GM12874 (cell line): ENCODE measurements around the gene VASH2.

Experiments used
- TF ChIP-seq, protein P1 (sequence below): IDR thresholded peaks from 2 replicates; pipeline ENCODE4 v1.5.1; 2011; ENCODE audit warnings: low read depth, mild to moderate bottlenecking, control low read depth, low read length, moderate library complexity; ENCODE audit not compliant: insufficient read depth

The VASH2 gene

DNA sequence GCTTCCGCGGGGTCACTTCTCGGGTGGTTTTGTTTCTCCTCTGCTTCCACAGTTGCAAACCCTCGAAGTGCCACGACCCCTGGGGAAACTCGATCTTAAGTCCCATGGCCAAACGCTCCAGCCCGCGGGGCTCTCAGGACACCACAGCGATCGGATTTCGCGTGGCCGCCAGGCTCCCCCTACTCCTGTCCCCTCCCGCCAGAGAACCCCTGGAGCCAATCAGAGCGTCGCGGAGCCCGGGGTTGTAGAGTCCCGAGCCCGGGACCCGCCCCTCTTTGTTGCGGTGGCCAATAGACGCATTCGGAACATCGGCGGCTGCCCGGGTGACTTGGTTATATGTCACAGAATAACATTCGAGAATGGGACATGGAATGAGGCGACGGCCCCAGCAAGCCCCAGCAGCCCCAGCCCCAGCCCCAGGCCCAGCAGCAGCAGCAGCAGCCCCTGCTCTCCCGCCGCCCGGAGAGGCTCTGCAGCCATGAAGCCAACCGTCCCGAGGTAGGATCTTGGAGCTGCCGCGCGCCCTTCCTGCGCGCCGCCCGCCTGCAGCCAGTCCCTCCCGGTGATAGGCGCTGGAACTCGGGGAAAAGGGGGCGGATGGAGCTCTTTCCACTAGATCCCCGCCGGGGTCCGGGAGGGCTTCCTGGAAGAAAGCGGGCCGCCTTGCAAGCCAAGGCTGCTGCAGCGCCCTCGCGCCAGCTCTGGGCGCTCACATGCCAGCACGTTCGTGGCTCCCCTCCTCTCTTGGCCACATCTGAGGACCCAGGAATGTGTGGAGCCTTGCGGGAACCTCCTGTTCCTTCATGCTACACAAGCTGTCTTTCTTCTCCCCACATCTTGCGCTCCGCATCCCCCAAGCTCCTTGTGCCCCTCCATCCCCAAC is at the start of gene VASH2:
VASH2 (plus strand) TSS at position 299 of the 883 bp plus-strand sequence. CDS start 1,002 bp downstream, outside the sequence.
- TF ChIP-seq, protein P1, sequence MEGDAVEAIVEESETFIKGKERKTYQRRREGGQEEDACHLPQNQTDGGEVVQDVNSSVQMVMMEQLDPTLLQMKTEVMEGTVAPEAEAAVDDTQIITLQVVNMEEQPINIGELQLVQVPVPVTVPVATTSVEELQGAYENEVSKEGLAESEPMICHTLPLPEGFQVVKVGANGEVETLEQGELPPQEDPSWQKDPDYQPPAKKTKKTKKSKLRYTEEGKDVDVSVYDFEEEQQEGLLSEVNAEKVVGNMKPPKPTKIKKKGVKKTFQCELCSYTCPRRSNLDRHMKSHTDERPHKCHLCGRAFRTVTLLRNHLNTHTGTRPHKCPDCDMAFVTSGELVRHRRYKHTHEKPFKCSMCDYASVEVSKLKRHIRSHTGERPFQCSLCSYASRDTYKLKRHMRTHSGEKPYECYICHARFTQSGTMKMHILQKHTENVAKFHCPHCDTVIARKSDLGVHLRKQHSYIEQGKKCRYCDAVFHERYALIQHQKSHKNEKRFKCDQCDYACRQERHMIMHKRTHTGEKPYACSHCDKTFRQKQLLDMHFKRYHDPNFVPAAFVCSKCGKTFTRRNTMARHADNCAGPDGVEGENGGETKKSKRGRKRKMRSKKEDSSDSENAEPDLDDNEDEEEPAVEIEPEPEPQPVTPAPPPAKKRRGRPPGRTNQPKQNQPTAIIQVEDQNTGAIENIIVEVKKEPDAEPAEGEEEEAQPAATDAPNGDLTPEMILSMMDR, result 0 out of 2 replicates have a peak, but pooled peaks have one; percentile 27

DNA sequence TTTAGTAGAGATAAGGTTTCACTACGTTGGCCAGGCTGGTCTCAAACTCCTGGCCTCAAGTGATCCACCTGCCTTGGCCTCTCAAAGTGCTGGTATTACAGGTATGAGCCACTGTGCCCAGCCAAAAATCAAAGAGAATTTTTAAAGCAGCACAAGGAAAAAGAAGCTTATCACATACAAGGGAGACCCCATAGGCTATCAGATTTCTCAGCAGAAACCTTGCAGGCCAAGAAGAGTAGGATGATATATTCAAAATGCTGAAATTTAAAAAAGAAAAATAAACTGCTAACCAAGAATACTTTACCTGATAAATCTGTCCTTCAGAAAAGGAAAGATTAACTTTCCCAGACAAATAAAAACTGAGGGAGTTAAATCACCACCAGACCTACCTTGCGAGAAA is 49.1 kb upstream of the VASH2 start:
- TF ChIP-seq, protein P1, result no peak

DNA sequence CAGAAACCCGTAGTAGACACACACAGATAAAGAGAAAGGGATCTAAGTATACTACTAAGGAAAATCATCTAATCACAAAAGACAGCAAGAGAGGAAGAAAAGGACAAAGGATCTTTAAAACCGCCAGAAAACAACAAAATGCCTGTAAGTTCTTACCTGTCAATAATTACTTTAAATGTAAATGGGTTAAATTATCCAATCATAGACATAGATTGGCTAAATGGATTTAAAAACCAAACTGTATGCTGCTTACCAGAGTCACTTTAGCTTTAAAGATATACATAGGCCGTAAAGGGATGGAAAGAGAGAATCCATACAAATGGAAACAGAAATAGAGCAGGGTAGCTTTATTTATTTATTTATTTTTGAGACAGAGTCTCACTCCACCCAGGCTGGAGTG is 48.3 kb upstream of the VASH2 start:
- TF ChIP-seq, protein P1, result no peak

DNA sequence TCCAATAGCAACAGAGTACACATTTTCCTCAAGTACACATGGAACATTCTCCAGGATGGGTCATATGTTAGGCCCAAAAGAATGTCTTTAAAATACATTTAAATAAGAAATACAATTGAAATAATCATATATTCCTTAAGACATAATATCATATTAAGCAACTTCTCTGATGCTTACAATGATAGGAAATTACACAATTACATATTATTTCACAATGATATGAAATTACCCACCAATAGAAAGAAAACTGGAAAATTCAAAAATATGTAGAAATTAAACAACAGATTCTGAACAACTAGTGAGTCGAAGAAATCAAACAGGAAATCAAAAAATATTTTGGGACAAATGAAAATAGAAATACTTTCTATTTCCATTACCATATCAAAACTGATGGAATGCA is 46.7 kb upstream of the VASH2 start:
- TF ChIP-seq, protein P1, result no peak

DNA sequence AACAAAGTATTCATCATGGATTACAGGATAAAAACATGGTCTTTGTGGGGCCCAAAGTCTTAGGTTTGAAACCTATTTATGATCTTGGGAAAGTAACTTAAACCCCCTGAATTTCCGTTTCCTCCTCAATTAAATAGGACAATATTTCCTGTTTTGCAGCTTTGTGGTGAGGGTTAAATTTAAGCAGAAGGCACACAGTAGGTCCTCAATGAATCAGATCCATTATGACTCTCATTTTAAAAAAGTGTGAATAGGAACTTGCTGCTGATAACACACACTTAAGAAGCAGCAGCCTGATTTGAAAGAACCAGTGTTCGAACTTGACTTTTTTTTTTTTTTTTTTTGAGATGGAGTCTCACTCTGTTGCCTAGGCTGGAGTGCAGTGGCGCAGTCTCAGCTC is 41.4 kb upstream of the VASH2 start:
- TF ChIP-seq, protein P1, result no peak

DNA sequence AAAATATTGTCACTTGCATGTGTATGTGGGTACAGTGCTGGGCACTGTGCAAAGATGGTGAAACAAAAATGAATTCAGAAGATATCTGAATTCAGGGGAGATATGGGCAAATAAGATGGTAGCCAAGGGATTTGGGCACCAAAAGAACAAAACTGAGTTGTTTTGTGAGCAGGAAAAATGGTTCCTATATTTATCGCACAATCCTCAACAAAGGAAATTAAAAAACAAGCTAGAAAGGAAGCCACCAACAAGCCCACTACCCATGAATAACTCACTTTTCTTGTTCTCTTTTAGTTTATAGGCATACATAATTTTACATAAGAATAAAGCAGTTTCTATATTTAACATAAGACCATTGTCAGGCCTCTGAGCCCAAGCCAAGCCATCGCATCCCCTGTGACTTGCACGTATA is 40.7 kb upstream of the VASH2 start:
- TF ChIP-seq, protein P1, result no peak

DNA sequence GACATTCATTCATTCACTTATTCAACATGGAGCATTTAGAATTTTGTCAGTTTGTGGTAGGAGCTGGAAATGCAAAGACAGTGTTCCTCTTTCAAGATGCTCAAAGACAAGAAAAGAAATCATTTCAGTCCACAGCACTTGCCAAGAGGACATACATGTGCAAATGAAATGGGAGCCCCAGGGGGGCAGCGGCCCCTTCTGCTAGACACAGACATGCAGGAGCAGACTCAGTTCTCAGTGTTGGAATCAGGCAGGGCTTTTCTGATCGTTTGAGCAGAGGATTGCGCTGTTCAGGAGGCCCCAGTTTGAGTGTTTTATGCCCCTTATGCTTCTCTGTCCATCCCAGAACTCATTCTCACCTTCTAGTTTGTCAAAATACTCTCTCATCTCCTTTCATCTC is 35.6 kb upstream of the VASH2 start:
- TF ChIP-seq, protein P1, result no peak
